Measurements from ENCODE around the gene AMDHD2.

The AMDHD2 gene

GRCh38 chr16:2516391-2517240 is 3.6 kb upstream of the AMDHD2 start:
- TF ChIP-seq, protein P1, sequence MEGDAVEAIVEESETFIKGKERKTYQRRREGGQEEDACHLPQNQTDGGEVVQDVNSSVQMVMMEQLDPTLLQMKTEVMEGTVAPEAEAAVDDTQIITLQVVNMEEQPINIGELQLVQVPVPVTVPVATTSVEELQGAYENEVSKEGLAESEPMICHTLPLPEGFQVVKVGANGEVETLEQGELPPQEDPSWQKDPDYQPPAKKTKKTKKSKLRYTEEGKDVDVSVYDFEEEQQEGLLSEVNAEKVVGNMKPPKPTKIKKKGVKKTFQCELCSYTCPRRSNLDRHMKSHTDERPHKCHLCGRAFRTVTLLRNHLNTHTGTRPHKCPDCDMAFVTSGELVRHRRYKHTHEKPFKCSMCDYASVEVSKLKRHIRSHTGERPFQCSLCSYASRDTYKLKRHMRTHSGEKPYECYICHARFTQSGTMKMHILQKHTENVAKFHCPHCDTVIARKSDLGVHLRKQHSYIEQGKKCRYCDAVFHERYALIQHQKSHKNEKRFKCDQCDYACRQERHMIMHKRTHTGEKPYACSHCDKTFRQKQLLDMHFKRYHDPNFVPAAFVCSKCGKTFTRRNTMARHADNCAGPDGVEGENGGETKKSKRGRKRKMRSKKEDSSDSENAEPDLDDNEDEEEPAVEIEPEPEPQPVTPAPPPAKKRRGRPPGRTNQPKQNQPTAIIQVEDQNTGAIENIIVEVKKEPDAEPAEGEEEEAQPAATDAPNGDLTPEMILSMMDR (IDR thresholded peaks at IDR 0.05; ENCODE audit: insufficient read depth, low read length, poor library complexity, severe bottlenecking), result no peak
- Histone ChIP-seq H3K4me3 (replicated peaks; ENCODE audit: low read depth, low read length) (no peak overlapping the region), H3K36me3 (ENCODE audit: control insufficient read depth, insufficient read depth, low read length) (peaks cover 12% of the 10 kb centered on the region), H3K27me3 (replicated peaks; ENCODE audit: control insufficient read depth, insufficient read depth, low read length) (no peaks in the 10 kb centered on the region)
- DNase-seq (ENCODE audit: extremely low read depth, insufficient read length), result no peak

GRCh38 chr16:2517954-2518605 is 2.1 kb upstream of the AMDHD2 start:
- no peaks in the 10 kb centered on the region for H3K27me3 ChIP-seq (replicated peaks; ENCODE audit: control insufficient read depth, insufficient read depth, low read length)
- DNase-seq (ENCODE audit: extremely low read depth, insufficient read length), result no peak
- H3K4me3 ChIP-seq (replicated peaks; ENCODE audit: low read depth, low read length), result no peak overlapping the region
- H3K36me3 ChIP-seq (ENCODE audit: control insufficient read depth, insufficient read depth, low read length), result peaks cover 12% of the 10 kb centered on the region
- TF ChIP-seq, protein P1 (IDR thresholded peaks at IDR 0.05; ENCODE audit: insufficient read depth, low read length, poor library complexity, severe bottlenecking), result no peak

DNA sequence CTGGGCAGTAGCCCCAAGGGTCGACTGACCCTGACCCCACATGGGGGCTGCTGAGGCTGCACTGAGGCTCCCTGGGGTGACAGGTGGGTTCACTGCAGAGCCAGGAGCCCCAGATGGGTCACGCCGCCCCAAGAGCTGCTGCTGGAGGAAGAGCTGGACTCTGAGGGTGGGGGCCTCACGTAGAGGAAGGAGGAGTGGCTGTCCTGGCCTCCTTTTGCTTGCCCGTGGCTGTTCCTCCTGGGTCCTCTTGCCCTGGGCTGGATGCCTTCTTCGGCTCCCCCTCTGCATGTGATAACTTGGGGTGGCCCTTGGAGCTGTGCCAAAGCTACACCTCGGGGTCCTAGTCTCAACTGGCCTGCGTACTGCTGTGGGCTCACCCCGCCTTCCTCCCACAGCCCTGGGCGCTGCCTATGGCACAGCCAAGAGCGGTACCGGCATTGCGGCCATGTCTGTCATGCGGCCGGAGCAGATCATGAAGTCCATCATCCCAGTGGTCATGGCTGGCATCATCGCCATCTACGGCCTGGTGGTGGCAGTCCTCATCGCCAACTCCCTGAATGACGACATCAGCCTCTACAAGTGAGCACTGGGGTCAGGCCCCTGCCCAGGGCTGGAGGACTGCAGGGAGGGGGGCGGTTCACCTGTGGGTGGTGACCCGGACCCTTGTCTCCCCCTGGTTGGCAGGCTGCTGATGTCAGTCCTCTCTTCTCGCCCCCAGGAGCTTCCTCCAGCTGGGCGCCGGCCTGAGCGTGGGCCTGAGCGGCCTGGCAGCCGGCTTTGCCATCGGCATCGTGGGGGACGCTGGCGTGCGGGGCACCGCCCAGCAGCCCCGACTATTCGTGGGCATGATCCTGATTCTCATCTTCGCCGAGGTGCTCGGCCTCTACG is 1.1 kb upstream of the AMDHD2 start:
- no peak for DNase-seq (ENCODE audit: extremely low read depth, insufficient read length)
- TF ChIP-seq, protein P1 (IDR thresholded peaks at IDR 0.05; ENCODE audit: insufficient read depth, low read length, poor library complexity, severe bottlenecking), result no peak
- Histone ChIP-seq H3K4me3 (replicated peaks; ENCODE audit: low read depth, low read length) (no peak overlapping the region), H3K27me3 (replicated peaks; ENCODE audit: control insufficient read depth, insufficient read depth, low read length) (no peaks in the 10 kb centered on the region), H3K36me3 (ENCODE audit: control insufficient read depth, insufficient read depth, low read length) (peaks cover 17% of the 10 kb centered on the region)

DNA sequence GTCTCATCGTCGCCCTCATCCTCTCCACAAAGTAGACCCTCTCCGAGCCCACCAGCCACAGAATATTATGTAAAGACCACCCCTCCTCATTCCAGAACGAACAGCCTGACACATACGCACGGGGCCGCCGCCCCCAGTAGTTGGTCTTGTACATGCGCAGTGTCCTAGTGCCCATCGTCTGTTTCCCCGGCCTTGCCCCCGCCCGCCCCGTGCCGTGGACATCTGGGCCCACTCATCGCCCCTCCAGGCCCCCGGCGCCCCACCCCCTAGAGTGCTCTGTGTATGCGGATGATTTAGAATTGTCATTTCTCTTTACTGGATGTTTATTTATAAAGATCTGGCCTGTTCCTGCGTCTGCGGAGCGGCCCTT is 475 bp upstream of the AMDHD2 start:
- no peak for DNase-seq (ENCODE audit: extremely low read depth, insufficient read length)
- TF ChIP-seq, protein P1 (IDR thresholded peaks at IDR 0.05; ENCODE audit: insufficient read depth, low read length, poor library complexity, severe bottlenecking), result no peak
- peak overlapping the region; percentile 32 for H3K4me3 ChIP-seq (replicated peaks; ENCODE audit: low read depth, low read length)
- no peaks in the 10 kb centered on the region for H3K27me3 ChIP-seq (replicated peaks; ENCODE audit: control insufficient read depth, insufficient read depth, low read length)
- H3K36me3 ChIP-seq (ENCODE audit: control insufficient read depth, insufficient read depth, low read length), result peaks cover 19% of the 10 kb centered on the region

- Histone ChIP-seq H3K4me3 (replicated peaks; ENCODE audit: low read depth, low read length) (peak overlapping the region; percentile 76), H3K27me3 (replicated peaks; ENCODE audit: control insufficient read depth, insufficient read depth, low read length) (no peaks in the 10 kb centered on the region), H3K36me3 (ENCODE audit: control insufficient read depth, insufficient read depth, low read length) (peaks cover 19% of the 10 kb centered on the region)
- TF ChIP-seq, protein P1 (IDR thresholded peaks at IDR 0.05; ENCODE audit: insufficient read depth, low read length, poor library complexity, severe bottlenecking), result no peak
- DNase-seq (ENCODE audit: extremely low read depth, insufficient read length), result peak; percentile 72
Observed at GRCh38 chr16:2520784-2521531, 787 bp downstream of the AMDHD2 start.
